Cerebellar nuclear complex (tissue), 1 donor: ENCODE measurements around the gene ACYP2.
"Not testable (repeated sequence)": the region's sequence is repeated elsewhere in the genome, so short reads cannot be mapped to it uniquely, and the experiment has no call there.

Experiments used
- DNase-seq, 2 experiments: peaks; one replicate each; lab custom pipeline; 2025; lab: John Stamatoyannopoulos, UW

The ACYP2 gene

DNA sequence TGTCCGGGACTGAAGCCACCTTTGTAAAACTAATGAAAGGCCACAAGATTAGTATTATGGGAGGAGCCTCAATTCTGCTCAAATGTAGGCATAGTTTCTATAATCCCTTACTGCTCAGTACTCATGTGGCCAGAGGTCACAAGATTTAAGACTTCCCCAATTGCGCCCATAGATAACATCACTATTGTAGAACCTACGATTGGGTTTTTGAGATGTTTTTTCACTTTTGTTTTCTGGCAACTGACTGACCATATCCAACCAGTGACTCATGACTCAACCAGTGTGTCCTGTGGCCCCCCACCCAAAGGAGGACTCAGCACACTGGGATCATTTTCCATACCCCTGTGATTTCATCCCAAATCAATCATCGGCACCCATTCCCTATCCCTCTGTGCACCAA, 155.8 kb downstream of the ACYP2 start:
- DNase-seq: no peak

DNA sequence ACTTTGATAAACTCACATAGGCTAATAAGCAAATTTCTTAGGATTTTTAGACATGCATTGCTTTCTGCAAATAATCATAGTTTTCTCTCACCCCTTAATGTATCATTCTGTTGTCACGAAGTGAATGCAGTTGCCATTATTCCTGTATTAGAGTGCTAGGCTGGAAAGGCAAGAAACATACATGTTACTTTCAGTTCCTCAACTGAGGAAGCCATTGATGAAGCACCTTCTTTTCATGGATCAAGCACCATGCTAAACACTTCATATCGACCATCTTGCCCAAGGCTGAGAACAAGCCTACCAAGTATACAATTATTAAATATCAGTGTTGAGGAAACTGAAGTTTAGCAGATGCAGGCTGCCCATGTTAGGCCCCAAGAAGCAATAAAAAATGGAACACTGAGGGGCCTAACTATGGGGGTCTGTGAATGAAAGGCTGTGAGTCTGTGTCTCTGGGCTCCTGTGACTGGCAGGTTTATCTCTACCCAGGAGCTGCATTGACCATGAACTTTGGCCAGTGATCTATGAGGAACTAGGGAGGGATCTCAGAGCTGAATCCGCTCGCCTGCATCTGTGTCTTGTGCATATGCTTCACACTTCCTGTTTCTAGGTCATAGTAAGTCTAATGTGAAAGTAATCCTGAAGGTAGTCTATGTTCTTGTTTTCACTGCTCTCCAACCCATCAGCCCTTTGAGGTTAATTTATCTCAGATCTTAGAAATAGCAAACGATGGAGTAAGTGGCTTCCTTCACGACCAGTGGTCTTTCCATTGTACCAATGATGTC, 156.6 kb downstream of the ACYP2 start:
- DNase-seq: no peak

DNA sequence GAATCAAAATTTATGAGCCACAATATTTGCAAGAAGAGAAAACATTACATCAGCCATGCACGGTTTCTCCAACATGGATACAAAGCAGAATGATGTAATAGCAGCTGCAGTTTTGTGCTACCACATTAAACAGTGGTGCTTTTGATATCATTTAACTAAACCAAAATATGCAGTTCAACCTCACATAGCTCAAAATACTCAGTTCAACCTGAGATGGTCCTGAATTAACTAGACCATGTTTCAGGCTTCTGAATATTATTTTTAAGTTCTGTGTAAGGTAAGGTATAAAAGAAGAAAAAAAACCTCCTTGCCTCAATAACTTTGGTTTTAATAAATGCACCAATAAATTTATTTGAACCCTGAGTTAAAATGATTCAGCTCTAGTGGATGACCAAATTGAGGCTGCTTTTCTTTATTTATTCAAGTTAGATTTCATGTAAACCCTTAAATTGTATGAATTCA, 159.4 kb downstream of the ACYP2 start:
- DNase-seq: no peak

DNA sequence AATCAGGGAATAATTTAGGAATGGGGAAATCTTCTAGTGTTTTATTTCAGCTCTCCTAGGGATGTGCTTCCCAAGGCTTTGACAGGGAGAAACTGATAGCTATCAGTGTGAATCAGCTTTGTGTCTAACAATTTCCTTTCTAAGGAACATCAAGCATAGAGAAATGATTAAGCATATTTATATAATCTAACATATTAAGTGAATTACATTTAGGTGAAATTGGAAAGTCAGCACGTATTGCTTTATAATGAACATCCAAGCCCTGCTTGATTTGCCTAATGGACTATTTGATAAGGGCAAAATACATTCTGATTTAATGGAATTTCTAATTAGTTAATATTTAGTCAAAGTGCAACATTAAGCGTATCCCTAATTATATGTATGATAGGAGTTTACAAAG, 160.1 kb downstream of the ACYP2 start:
- no peak for DNase-seq

DNA sequence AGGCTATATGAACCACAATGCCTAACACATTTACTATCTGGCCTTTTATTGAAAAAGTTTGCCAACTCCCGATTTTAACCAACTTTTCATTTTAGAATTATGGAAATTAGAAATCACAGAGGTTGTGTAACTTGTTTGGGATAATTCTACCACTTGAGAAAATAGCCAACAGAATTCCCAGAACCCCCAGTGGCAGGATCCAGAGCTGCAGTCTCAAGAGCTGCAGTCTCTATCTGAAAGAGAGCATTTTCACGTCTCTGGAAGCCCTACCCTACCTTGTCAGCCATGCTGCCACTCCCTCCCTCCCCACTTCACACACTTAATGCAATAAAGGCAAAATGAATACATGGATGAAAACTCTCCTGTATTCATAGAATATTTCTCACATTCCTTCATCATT, 164.0 kb downstream of the ACYP2 start:
- DNase-seq: no peak

DNA sequence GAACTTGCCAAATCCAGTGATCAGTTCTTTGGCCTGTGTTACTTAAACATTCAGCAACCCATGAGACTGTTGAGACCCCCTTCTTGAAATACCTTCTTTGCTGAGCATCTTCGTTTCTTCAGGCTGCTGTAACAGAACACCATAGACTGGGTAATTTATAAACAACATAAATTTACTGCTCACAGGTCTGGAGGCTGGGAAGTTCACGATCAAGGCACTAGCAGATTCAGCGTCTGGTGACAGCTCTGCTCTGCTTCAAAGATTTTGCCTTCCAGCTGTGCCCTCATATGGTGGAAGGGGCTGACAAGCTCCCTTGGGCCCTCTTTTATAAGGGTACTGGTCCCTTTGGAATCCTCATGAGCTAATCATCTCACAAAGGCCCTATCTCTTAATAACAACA, 169.4 kb downstream of the ACYP2 start:
- no peak for DNase-seq

DNA sequence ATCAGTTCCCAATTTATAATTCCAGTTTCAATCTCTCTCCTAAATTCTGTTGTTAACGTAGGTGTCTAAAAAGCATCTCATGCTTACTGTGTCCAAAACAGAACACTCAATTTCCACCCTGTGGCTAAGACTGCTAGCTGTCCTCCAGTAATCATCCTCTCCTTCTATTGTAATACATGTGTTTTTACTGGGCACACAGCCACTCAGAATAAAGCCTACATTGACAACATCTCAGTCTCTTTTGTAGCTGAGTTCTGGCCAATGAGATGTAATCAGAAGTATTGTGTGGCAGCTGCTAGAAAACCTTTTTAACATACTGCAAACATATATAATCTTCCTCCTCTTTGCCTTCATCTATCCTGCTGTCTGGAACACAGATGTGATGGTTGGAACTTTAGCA, 170.0 kb downstream of the ACYP2 start:
- no peak for DNase-seq

DNA sequence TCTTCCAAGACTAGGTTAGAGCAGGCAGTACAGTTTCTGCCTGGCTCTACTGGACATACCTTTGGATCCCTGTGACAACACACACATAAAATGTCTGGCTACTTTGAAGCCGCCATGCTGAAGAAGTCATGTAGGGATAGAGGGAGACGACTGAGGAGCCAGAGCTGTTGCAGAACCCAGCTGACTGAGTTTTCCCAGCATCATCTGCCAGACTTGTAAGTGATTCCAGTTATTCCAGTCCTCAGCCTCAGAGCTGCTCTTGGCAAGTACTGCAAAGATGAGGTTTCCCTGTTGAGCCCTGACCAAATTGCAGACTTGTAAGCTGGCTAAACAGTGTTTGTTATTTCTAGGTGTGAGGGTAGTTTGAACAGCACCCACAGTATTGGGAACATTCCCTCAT, 172.1 kb downstream of the ACYP2 start:
- DNase-seq: no peak

DNA sequence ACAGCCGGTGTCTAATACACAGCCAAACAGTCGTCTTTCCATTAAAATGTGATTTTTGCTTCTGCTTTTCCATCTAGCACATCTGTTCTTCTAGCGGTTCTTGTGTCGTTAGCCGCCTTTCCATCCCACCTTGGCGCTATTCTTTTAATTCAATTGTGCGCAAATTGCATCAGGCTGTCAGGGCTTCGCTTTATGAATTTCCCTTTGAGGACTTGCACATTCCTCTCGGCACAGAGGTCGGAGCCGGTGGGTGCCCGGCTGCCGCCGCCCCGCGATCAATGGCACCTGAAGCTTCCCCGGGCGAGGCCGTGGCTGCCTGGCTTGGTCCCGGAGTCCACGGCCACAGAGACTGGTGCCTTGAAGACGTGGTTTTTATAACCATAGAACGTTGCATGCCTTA, 174.5 kb downstream of the ACYP2 start:
- no peak for DNase-seq

DNA sequence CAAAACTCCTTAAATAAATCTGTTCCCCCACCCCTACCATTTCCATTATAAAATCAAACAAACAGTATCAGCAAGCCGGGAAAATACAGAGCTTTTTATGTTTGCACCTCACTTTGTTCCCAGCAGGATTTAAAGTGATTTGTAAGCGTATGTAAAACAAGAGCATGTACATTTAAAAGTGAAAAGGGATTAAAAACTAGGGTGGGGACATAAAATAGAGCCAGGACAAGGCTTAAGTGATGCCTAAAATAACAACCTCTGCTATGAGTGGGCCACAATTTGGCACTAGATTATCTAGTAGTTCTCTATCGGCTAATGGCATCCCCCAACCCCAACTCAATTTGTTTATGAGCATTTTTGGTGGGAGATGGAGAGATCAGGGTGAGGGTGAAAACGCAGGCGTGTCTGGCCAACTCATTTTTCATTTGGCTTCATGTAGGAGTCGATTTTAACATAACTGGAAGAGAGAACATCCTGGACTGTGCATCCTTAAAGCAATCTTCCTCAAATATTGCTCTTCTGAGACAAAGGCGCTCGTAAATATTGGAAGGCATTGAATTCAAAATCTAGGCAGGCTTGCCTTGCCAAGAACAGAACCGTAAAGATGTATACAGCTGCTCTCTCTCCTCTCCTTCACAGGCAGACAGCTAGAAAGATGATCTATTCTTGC, 175.1 kb downstream of the ACYP2 start:
- DNase-seq: no peak

DNA sequence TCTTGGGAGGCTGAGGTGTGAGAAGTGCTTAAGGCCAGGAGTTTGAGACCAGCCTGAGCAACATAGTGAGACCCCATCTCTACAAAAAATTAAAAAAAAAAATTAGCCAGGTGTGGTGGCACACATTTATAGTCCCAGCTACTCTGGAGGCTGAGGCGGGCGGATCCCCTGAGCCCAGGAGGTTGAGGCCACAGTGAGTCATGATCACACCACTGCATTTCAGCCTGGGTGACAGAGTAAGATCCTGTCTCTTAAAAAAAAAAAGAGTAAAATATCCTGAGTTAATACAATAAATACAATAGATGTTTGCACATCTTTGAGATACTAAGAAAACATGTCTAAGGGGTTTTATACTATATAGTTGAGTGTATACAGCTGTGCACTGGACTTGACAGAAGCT, 179.2 kb downstream of the ACYP2 start:
- not testable (repeated sequence) for DNase-seq

DNA sequence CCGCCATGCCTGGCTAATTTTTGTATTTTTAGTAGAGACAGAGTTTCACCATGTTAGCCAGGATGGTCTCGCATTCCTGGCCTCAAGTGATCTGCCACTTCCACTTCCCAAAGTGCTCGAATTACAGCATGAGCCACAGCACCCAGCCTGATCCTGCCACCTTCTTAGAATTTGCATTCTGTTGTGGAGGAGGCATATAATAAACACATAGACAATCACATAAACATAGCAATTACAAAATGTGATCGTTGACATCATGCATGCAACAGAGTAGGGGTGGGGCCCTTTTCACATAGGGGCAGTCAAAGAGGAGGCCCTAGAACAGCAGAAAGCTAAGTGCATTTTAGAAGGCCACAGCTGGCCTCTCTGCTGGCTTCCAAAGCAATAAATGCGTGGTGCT, 180.5 kb downstream of the ACYP2 start:
- DNase-seq: no peak

DNA sequence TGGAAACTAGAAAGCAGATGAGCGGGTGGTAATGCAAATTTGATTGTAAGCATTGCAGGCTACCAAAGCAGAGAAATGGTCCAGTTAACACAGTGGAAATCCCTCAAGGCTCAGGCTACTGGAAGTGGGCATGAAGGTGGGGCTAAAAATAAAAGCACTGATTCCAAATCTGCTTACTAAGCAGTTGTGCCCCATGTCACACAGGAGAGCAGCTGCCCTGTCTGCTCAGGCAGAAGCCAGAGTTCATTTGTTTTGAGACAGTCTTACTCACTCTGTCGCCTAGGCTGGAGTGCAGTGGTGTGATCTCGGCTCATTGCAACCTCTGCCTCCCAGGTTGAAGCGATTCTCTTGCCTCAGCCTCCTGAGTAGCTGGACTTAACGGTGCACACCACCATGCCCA, 183.1 kb downstream of the ACYP2 start:
- DNase-seq: no peak

DNA sequence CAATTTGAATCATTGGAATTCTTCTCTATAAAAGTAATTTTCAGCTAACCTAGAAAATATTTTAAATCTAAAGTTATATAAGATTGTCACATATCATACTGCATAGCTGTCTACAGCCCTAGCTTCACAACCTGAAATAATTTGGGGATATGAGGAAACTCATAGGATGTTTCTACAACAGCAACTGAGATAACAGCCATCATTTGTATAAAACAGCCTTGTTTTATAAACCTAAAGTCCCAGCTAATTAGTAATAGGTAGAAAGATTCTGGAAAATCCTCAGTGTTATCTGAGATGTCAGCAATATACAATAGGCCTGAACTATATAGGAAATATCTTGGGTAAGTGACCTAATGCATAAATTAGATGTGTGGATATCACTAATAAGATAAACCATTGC, 188.2 kb downstream of the ACYP2 start:
- no peak for DNase-seq

DNA sequence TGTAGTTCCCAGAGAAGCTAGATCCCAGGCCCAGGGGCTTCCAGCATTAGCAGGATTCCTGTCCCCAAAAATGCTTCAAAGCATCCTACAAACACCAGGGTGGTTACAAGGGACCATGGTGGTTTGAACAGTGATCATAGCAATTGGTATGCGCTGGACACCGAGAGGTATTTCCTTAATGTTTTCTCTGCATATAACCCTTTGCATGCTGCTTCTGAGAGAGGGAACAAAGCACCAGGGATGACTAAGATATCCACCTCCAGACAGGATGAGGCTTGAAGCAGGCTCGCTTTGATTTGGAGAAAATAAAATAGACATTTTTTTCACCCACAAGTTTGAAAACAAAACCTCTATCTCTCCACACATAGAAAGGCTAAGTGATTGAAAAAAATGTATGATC, 191.1 kb downstream of the ACYP2 start:
- no peak for DNase-seq

DNA sequence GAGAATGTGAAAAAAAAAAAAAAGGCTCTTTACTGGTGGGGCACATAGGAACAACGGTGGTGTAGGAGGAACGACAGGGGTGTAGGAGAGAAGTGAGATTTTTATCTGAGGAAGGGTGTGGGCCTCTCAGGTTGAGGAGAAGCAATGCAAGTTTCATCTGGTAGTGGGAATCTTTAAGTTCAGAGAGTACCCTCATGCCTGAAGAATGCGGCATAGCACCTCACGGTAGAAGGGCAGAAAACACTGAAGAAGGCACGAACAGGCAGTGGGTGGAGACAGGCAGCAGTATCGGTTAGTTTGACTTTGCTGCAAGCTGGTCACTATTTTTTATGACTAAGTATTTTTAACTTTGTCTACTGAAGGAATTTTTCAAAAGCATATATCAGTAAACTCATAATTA, 192.8 kb downstream of the ACYP2 start:
- DNase-seq: no peak

DNA sequence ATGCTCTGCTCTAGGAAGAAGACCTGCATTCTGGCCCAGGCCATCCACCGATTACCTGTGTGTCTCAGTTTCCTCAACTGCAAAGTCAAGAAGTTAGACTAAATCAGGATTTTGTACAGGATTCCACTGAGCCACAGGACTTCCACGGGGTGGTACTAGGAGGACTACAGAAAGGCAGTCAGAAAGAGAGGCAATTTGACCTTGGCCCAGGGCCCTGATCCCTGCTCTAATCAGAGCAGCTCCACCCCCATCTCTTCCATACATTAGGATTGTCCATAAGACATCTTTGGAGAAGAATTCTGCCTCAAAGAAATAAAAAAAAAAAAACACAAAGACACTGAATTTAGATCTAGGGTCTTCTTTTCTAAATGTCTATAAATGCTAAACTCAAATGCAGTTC, 193.4 kb downstream of the ACYP2 start:
- no peak for DNase-seq

DNA sequence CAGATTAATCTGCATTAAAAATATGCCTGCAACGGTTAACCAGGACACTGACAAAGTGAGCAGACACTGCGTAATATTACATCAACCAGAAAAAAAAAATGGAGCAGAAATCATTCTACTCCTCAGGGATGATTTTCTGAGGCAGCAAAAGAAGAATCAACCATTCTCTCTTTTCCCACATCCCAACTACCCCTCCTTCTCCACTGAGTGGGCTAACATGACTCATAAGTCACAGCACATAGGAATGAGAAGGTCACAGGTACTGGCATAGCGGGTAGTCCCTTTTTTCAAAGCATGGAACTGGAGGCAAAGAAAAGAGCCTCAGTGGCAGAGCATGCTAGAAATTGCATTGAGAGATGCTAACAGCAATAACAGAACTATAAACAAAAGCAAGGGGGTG, 194.9 kb downstream of the ACYP2 start:
- DNase-seq: no peak

DNA sequence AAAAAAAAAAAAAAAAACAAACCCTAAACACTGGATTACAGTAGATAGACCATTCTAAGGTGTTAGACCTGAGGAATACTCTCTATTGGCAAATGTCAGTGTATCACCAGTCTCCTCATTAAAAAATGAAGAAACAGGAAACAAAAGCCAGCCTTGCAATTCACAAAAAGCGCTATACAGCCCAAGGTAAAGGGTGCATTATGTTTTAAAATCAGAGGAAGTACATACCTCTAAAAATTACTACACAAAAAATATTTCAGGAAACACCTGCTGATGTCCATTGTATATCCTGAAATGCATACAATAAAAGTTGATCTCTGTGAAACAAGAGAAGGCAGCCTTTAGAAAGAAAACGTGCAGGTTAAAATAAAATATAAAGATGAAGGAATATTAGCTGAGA, 195.5 kb downstream of the ACYP2 start:
- no peak for DNase-seq

DNA sequence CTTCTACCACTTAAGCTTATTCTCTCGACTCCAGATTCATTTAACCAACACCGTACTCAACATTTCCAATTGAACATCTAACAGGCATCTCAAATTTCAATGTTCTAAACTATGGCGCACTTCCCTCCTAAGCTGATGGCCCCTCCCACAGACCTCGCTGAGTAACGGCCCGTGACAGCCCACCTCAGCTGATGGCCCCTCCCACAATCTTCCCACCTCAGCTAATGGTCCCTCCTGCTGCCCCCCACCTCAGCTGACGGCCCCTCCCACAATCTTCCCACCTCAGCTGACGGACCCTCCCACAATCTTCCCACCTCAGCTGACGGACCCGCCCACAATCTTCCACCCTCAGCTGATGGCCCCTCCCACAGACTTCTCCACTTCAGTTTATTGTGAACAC, 197.7 kb downstream of the ACYP2 start:
- DNase-seq: no peak

DNA sequence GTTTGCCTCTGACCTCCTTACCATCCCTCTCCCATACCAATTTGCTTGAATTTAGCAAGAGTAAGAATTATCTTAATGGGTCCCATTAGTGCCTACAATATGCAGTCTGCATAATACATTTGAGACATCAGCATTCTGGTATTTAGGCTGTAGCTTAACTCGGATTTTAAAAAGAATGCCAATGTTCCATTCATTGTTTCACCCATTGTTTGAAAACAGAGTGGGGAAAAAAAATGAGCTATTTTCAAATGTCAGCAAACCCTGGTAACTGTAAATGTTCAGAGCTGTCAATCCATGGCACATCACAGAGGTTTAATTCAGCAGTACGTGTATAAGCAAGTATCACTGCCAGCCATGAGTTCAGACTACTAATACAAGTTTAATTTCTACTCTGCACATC, 202.6 kb downstream of the ACYP2 start:
- no peak for DNase-seq

DNA sequence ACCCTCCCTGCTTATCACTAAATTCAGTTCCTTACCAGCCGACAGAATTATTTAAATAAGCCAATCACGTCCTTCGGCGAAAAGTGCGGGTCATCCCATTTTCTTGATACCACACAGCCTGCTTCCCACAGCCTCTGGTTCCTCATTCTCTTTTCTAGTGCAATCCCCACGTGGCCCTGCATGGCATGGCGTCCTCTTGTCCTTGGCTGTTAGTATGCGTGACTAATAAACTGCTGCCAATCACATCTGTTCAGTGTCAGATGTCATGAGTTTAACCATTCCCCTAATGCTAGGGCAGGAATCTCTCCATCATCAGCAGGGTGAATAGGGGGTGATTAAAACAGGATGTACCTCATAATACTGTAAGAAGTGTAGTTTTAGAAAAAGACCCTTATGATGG, 203.4 kb downstream of the ACYP2 start:
- DNase-seq: no peak

DNA sequence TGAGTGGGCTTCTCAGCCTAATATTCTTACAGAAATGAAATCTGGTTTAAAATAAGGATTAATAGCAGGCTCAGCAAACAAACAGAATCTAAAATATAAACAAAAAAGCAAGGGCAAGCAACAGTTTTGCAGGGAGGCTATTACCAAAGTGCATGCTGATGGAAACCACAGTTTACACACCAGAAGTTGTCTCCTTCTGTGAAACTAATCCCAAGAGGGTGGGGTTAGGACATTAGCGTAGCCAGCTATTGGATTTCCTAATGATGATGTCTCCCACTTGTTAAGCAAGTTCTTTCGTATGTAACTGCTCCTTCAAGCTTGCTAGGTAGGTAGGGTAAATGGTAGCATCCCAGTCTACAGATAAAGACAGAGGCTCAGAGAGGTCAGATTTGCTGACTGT, 205.6 kb downstream of the ACYP2 start:
- DNase-seq: no peak

DNA sequence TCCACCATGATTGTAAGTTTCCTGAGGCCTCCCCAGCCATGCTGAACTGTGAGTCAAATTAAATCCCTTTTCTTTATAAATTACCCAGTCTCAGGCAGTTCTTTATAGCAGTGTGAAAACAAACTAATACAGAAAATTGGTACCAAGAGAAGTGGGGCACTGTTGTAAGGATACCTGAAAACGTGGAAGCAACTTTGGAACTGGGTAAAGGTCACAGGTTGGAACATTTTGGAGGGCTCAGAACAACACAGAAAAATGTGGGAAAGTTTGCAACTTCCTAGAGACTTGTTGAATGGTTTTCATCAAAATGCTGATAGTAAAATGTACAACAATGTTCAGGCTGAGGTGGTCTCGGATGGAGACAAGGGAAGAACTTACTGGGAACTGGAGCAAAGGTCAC, 209.1 kb downstream of the ACYP2 start:
- DNase-seq: not testable (repeated sequence)
